Esophagus muscularis mucosa (tissue), 3 donors: Measurements from ENCODE around the gene IFNA4.
"Not testable (repeated sequence)": the region's sequence is repeated elsewhere in the genome, so short reads cannot be mapped to it uniquely, and the experiment has no call there.

Experiments used
- POLR2AphosphoS5 ChIP-seq, 2 donors: sonication (generic); formaldehyde crosslinking; IDR thresholded peaks; one replicate each; pipeline ENCODE4 v1.6.1; 2017; ENCODE audit warnings: antibody characterized with exemption in 2 of 2
- TF ChIP-seq, protein P1 (sequence below), 3 experiments: fragments of 200-600 bp in 2 of 3; fragments of 450-650 bp in 1 of 3; sonication (generic) in 2 of 3; IDR thresholded peaks; one replicate each; pipeline ENCODE4 v1.5.1; 2017 to 2019; ENCODE audit warnings: antibody characterized with exemption in 3 of 3, mild to moderate bottlenecking in 2 of 3, moderate library complexity in 1 of 3

DNA sequence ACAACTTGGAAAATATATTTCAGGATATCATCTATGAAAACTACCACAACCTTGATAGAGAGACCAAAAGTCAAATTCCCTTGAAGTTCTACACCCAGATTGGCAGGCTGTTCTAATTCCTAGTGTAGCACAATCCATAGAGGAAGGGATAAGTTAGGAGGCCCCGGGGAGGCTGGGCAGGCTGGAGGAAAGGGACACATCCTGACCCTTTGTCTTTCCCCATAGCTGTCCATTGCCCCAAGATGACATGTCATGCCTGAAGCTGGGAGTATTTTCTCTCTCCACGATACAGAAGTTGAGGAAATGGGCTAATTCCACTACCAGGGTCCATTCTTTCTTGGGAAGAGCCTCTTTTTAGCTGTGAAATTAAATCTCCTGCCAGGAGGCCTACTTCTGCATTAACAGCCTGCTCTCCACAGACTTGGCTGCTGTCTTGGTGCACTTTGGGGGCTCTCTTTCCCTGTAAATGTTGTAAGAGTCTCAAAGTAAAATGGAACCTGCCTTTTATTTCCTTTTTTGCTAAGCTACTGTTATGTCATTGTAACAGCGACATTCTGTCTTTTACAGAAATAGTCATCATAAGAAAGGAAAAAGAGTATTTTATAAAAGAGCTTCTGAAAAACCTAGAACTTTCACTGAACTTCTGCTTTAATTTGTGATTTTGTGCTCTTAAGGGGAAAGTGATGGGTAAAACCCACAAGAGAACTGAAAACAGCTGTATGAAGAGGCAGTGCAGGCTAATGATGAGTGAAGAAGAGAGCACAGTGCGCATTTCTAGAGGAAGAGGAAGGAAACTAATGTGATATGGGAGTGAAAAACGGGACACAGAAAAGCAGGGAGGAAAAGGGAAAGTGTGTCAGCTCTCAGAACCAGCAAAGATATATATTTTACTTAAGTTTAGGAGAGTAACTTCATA, 26.3 kb upstream of the IFNA4 start:
- TF ChIP-seq, protein P1, sequence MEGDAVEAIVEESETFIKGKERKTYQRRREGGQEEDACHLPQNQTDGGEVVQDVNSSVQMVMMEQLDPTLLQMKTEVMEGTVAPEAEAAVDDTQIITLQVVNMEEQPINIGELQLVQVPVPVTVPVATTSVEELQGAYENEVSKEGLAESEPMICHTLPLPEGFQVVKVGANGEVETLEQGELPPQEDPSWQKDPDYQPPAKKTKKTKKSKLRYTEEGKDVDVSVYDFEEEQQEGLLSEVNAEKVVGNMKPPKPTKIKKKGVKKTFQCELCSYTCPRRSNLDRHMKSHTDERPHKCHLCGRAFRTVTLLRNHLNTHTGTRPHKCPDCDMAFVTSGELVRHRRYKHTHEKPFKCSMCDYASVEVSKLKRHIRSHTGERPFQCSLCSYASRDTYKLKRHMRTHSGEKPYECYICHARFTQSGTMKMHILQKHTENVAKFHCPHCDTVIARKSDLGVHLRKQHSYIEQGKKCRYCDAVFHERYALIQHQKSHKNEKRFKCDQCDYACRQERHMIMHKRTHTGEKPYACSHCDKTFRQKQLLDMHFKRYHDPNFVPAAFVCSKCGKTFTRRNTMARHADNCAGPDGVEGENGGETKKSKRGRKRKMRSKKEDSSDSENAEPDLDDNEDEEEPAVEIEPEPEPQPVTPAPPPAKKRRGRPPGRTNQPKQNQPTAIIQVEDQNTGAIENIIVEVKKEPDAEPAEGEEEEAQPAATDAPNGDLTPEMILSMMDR (IDR thresholded peaks at IDR 0.05), result peak in 2 of 3 experiments; percentile 10 to 19
- not testable (repeated sequence) for TF ChIP-seq POLR2AphosphoS5 (IDR thresholded peaks at IDR 0.05)
